ENCODE data around the gene AGBL5. TPM values are rescaled to one million over a fixed set of nuclear protein-coding genes. Genes with fewer than 3 reads are reported as not detected.

Gene AGBL5
- total RNA-seq, 1 experiment from 2014 or later, result 55.4 TPM

- Histone ChIP-seq H3K79me2 (ENCODE audit: insufficient read depth, low read length) (no peaks in the 10 kb centered on the region), H3K4me1 (ENCODE audit: insufficient read depth, low read length) (no peaks in the 10 kb centered on the region), H3K4ac (ENCODE audit: low read depth, low read length) (no peak within 1 kb of the TSS), H3K27ac (ENCODE audit: insufficient read length, low read depth, low read length) (no peak within 1 kb of the TSS), H2AK5ac (ENCODE audit: insufficient read length, low read length) (no peak within 1 kb of the TSS), H2BK15ac (ENCODE audit: low read depth, low read length) (no peak within 1 kb of the TSS), H2BK20ac (ENCODE audit: low read depth, low read length, poor library complexity, severe bottlenecking) (no peak within 1 kb of the TSS), H3K9ac (ENCODE audit: extremely low read depth, insufficient read length, low read length) (peak within 1 kb of the TSS; percentile 61), H3K4me2 (ENCODE audit: insufficient read depth, insufficient read length, low read length) (peak within 1 kb of the TSS; percentile 86), H4K5ac (ENCODE audit: insufficient read length, low read depth, low read length) (no peak within 1 kb of the TSS), H2BK12ac (ENCODE audit: insufficient read length, low read depth, low read length) (no peak within 1 kb of the TSS), H3K23me2 (ENCODE audit: insufficient read length, low read depth, low read length, poor library complexity, severe bottlenecking) (peaks cover 13% of the 10 kb centered on the region), H3K14ac (ENCODE audit: insufficient read depth, low read length) (peak within 1 kb of the TSS; percentile 72; the same call in 1 of the 2 replicates), H3K79me1 (ENCODE audit: insufficient read depth, low read depth, low read length, poor library complexity, severe bottlenecking) (no peaks in the 10 kb centered on the region), H3T11ph (ENCODE audit: low read length) (no peak within 1 kb of the TSS), H3K27me3 (ENCODE audit: insufficient read depth, low read length) (no peaks in the 10 kb centered on the region), H4K8ac (replicated peaks; ENCODE audit: insufficient read length, low read depth, low read length) (no peak within 1 kb of the TSS), H3K18ac (ENCODE audit: insufficient read length, low read depth, low read length) (peak within 1 kb of the TSS; percentile 46), H3K9me3 (ENCODE audit: control insufficient read depth, low read depth, low read length) (no peaks in the 10 kb centered on the region), H4K91ac (ENCODE audit: insufficient read length, low read depth, low read length) (no peak within 1 kb of the TSS), H3K23ac (ENCODE audit: insufficient read length, low read depth, low read length) (no peak within 1 kb of the TSS), H3K56ac (ENCODE audit: insufficient read length, low read depth, low read length) (no peak within 1 kb of the TSS), H4K20me1 (ENCODE audit: control insufficient read depth, insufficient read depth, insufficient read length) (no peaks in the 10 kb centered on the region), H2BK5ac (ENCODE audit: insufficient read length, low read length) (no peak within 1 kb of the TSS), H2BK120ac (ENCODE audit: low read depth, low read length, poor library complexity, severe bottlenecking) (no peak within 1 kb of the TSS), H2AFZ (ENCODE audit: low read length) (no peak within 1 kb of the TSS)
- H3K27ac Mint-ChIP-seq, result no peak within 1 kb of the TSS
- no peaks in the 10 kb centered on the region for H3K9me3 Mint-ChIP-seq
- TF ChIP-seq CTCF (conservative IDR thresholded peaks at IDR 0.05), result peak; percentile 10; the same call in 1 of the 3 replicates
- peak within 1 kb of the TSS; percentile 75 to 87 for H3K4me3 Mint-ChIP-seq
- peaks cover 20% of the 10 kb centered on the region for H3K27me3 Mint-ChIP-seq (ENCODE audit: low read depth)
- H3K4me1 Mint-ChIP-seq, result peaks cover 15 to 25% of the 10 kb centered on the region in 2 experiments
- no peaks in the 10 kb centered on the region; a peak in 1 of 7 replicates for H3K36me3 Mint-ChIP-seq (ENCODE audit: insufficient read depth in 1 of 3, low read depth in 3 of 3)
- WGBS (ENCODE audit: extremely low coverage, insufficient read length, low lambda C conversion rate), result no CpG with 5 or more reads among the region's 54 CpGs
- DNase-seq, result no peak
Observed at GRCh38 chr2:27086724-27087593, 35.5 kb downstream of the AGBL5 start, which contains the start of gene KHK. Gene KHK (plus strand): TSS chr2:27086772. CDS start chr2:27087260, 488 bp downstream.
